ENCODE data around the gene CD14.
"Not testable (repeated sequence)": the region's sequence is repeated elsewhere in the genome, so short reads cannot be mapped to it uniquely, and the experiment has no call there.

The CD14 gene

GRCh38 chr5:140596321-140596741 lies 36.6 kb downstream of the CD14 start:
- no peak overlapping the region for H3K14ac ChIP-seq (ENCODE audit: low read length)
- H3K4ac ChIP-seq (ENCODE audit: low read depth, low read length) = no peak overlapping the region
- H2AK5ac ChIP-seq (ENCODE audit: low read length) = no peak overlapping the region
- H3K9me3 ChIP-seq (ENCODE audit: insufficient read depth, low read depth, low read length) = no peaks in the 10 kb centered on the region
- H3K36me3 ChIP-seq (ENCODE audit: control insufficient read depth in 1 of 2, insufficient read depth in 2 of 2, low read length in 2 of 2) = no peaks in the 10 kb centered on the region
- H2BK120ac ChIP-seq (ENCODE audit: insufficient read depth, low read length, poor library complexity) = no peak overlapping the region
- H2BK12ac ChIP-seq (ENCODE audit: low read length) = no peak overlapping the region
- no peak overlapping the region for H3K4me2 ChIP-seq (ENCODE audit: low read length)
- no peak for DNase-seq
- H3K79me2 ChIP-seq (ENCODE audit: control insufficient read depth, insufficient read depth, low read length, poor library complexity) = no peaks in the 10 kb centered on the region
- no peaks in the 10 kb centered on the region for H3K4me1 ChIP-seq (ENCODE audit: control insufficient read depth in 1 of 2, insufficient read depth in 2 of 2, low read length in 2 of 2)
- H2BK5ac ChIP-seq (ENCODE audit: low read depth, low read length, poor library complexity) = no peak overlapping the region
- H4K12ac ChIP-seq (ENCODE audit: low read depth, low read length) = no peak overlapping the region
- H2AFZ ChIP-seq (ENCODE audit: insufficient read depth, low read length, poor library complexity) = no peak overlapping the region
- H3K79me1 ChIP-seq (ENCODE audit: low read length) = no peaks in the 10 kb centered on the region
- H3K23ac ChIP-seq (ENCODE audit: low read length) = no peak overlapping the region
- H3K18ac ChIP-seq (ENCODE audit: low read length) = no peak overlapping the region
- H3K27me3 ChIP-seq (ENCODE audit: insufficient read depth, low read length) = no peaks in the 10 kb centered on the region
- no CpG with 5 or more reads among the region's 1 CpG for WGBS (ENCODE audit: extremely low coverage, insufficient coverage, insufficient read length)
- no peak overlapping the region for H3K27ac ChIP-seq (ENCODE audit: low read depth, low read length)
- H4K91ac ChIP-seq (ENCODE audit: low read depth, low read length) = no peak overlapping the region
- H3K4me3 ChIP-seq (ENCODE audit: low read depth, low read length) = no peak overlapping the region
- H4K8ac ChIP-seq (ENCODE audit: low read depth, low read length) = no peak overlapping the region
- H3K9ac ChIP-seq (ENCODE audit: low read length) = no peak overlapping the region

- Histone ChIP-seq H3K4ac (ENCODE audit: low read depth, low read length) (no peak overlapping the region), H2BK12ac (ENCODE audit: low read length) (no peak overlapping the region), H4K91ac (ENCODE audit: low read depth, low read length) (no peak overlapping the region), H3K14ac (ENCODE audit: low read length) (no peak overlapping the region), H3K36me3 (ENCODE audit: control insufficient read depth in 1 of 2, insufficient read depth in 2 of 2, low read length in 2 of 2) (no peaks in the 10 kb centered on the region), H3K23ac (ENCODE audit: low read length) (no peak overlapping the region), H2BK120ac (ENCODE audit: insufficient read depth, low read length, poor library complexity) (no peak overlapping the region), H4K12ac (ENCODE audit: low read depth, low read length) (no peak overlapping the region), H3K27ac (ENCODE audit: low read depth, low read length) (no peak overlapping the region), H3K4me2 (ENCODE audit: low read length) (no peak overlapping the region), H3K27me3 (ENCODE audit: insufficient read depth, low read length) (no peaks in the 10 kb centered on the region), H3K18ac (ENCODE audit: low read length) (no peak overlapping the region), H2BK5ac (ENCODE audit: low read depth, low read length, poor library complexity) (no peak overlapping the region), H3K79me1 (ENCODE audit: low read length) (no peaks in the 10 kb centered on the region), H3K4me1 (ENCODE audit: control insufficient read depth in 1 of 2, insufficient read depth in 2 of 2, low read length in 2 of 2) (no peaks in the 10 kb centered on the region), H2AFZ (ENCODE audit: insufficient read depth, low read length, poor library complexity) (no peak overlapping the region), H2AK5ac (ENCODE audit: low read length) (no peak overlapping the region), H3K4me3 (ENCODE audit: low read depth, low read length) (no peak overlapping the region), H3K79me2 (ENCODE audit: control insufficient read depth, insufficient read depth, low read length, poor library complexity) (no peaks in the 10 kb centered on the region), H3K9me3 (ENCODE audit: insufficient read depth, low read depth, low read length) (no peaks in the 10 kb centered on the region), H3K9ac (ENCODE audit: low read length) (no peak overlapping the region), H4K8ac (ENCODE audit: low read depth, low read length) (no peak overlapping the region)
- DNase-seq = peak in 1 of 2 donors; percentile 40
- WGBS (ENCODE audit: extremely low coverage, insufficient coverage, insufficient read length) = no CpG with 5 or more reads among the region's 5 CpGs
Measured at GRCh38 chr5:140595538-140596300, 37.3 kb downstream of the CD14 start.

GRCh38 chr5:140594169-140594568 lies 38.8 kb downstream of the CD14 start:
- no peak overlapping the region for H3K23ac ChIP-seq (ENCODE audit: low read length)
- H2BK12ac ChIP-seq (ENCODE audit: low read length) = no peak overlapping the region
- no peaks in the 10 kb centered on the region for H3K36me3 ChIP-seq (ENCODE audit: control insufficient read depth in 1 of 2, insufficient read depth in 2 of 2, low read length in 2 of 2)
- H2BK120ac ChIP-seq (ENCODE audit: insufficient read depth, low read length, poor library complexity) = no peak overlapping the region
- no peak overlapping the region for H3K4ac ChIP-seq (ENCODE audit: low read depth, low read length)
- H3K9ac ChIP-seq (ENCODE audit: low read length) = no peak overlapping the region
- no CpG with 5 or more reads among the region's 6 CpGs for whole genome bisulfite sequencing (ENCODE audit: extremely low coverage, insufficient coverage, insufficient read length)
- H4K91ac ChIP-seq (ENCODE audit: low read depth, low read length) = no peak overlapping the region
- no peak for DNase-seq
- H2BK5ac ChIP-seq (ENCODE audit: low read depth, low read length, poor library complexity) = no peak overlapping the region
- no peak overlapping the region for H3K14ac ChIP-seq (ENCODE audit: low read length)
- H2AFZ ChIP-seq (ENCODE audit: insufficient read depth, low read length, poor library complexity) = no peak overlapping the region
- no peaks in the 10 kb centered on the region for H3K79me1 ChIP-seq (ENCODE audit: low read length)
- no peaks in the 10 kb centered on the region for H3K79me2 ChIP-seq (ENCODE audit: control insufficient read depth, insufficient read depth, low read length, poor library complexity)
- no peak overlapping the region for H2AK5ac ChIP-seq (ENCODE audit: low read length)
- no peaks in the 10 kb centered on the region for H3K4me1 ChIP-seq (ENCODE audit: control insufficient read depth in 1 of 2, insufficient read depth in 2 of 2, low read length in 2 of 2)
- no peaks in the 10 kb centered on the region for H3K27me3 ChIP-seq (ENCODE audit: insufficient read depth, low read length)
- no peak overlapping the region for H3K18ac ChIP-seq (ENCODE audit: low read length)
- H4K12ac ChIP-seq (ENCODE audit: low read depth, low read length) = no peak overlapping the region
- H3K4me2 ChIP-seq (ENCODE audit: low read length) = no peak overlapping the region
- H4K8ac ChIP-seq (ENCODE audit: low read depth, low read length) = no peak overlapping the region
- H3K4me3 ChIP-seq (ENCODE audit: low read depth, low read length) = no peak overlapping the region
- no peaks in the 10 kb centered on the region for H3K9me3 ChIP-seq (ENCODE audit: insufficient read depth, low read depth, low read length)
- no peak overlapping the region for H3K27ac ChIP-seq (ENCODE audit: low read depth, low read length)

GRCh38 chr5:140593070-140593469 lies 39.9 kb downstream of the CD14 start:
- not testable (repeated sequence) for H2BK120ac ChIP-seq (ENCODE audit: insufficient read depth, low read length, poor library complexity); H3K79me2 ChIP-seq (ENCODE audit: control insufficient read depth, insufficient read depth, low read length, poor library complexity); H2BK12ac ChIP-seq (ENCODE audit: low read length); H3K4me1 ChIP-seq (ENCODE audit: control insufficient read depth in 1 of 2, insufficient read depth in 2 of 2, low read length in 2 of 2); H3K4me3 ChIP-seq (ENCODE audit: low read depth, low read length); H4K8ac ChIP-seq (ENCODE audit: low read depth, low read length); H3K23ac ChIP-seq (ENCODE audit: low read length); H3K27ac ChIP-seq (ENCODE audit: low read depth, low read length); H3K9ac ChIP-seq (ENCODE audit: low read length); H2AFZ ChIP-seq (ENCODE audit: insufficient read depth, low read length, poor library complexity); H3K27me3 ChIP-seq (ENCODE audit: insufficient read depth, low read length); H3K79me1 ChIP-seq (ENCODE audit: low read length); H3K4me2 ChIP-seq (ENCODE audit: low read length); H2AK5ac ChIP-seq (ENCODE audit: low read length); H3K4ac ChIP-seq (ENCODE audit: low read depth, low read length); H3K14ac ChIP-seq (ENCODE audit: low read length); H3K36me3 ChIP-seq (ENCODE audit: control insufficient read depth in 1 of 2, insufficient read depth in 2 of 2, low read length in 2 of 2); H3K18ac ChIP-seq (ENCODE audit: low read length); H4K12ac ChIP-seq (ENCODE audit: low read depth, low read length); H3K9me3 ChIP-seq (ENCODE audit: insufficient read depth, low read depth, low read length); H4K91ac ChIP-seq (ENCODE audit: low read depth, low read length); H2BK5ac ChIP-seq (ENCODE audit: low read depth, low read length, poor library complexity)
- peak in 1 of 2 donors; percentile 17 for DNase-seq
- no CpG with 5 or more reads among the region's 14 CpGs for WGBS (ENCODE audit: extremely low coverage, insufficient coverage, insufficient read length)

Measured in trophoblast cell (in vitro differentiated cells and primary cell).